ENCODE measurements around the gene ACAD8.
"Not testable (repeated sequence)": the region's sequence is repeated elsewhere in the genome, so short reads cannot be mapped to it uniquely, and the experiment has no call there.

Gene ACAD8

DNA sequence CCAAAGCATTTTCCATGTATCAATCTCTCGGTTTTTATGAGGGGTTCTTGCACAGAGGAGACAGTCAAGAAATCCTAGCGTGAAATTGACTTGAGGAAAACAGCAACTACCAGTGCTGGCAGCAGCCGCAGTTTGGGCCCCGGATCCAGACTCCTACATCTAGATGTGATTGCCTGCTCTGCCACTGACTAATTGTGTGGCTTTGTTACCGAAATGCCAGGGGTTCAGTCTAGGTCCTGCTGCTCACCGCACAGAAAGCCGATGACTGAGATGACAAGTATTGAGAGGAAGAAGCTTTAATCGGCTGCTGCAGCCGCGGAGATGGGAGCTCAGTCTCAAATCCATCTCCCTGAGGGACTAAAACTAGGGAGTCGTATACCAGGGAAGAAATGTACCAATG lies 14.6 kb downstream of the ACAD8 start:
- DNase-seq, result no peak

DNA sequence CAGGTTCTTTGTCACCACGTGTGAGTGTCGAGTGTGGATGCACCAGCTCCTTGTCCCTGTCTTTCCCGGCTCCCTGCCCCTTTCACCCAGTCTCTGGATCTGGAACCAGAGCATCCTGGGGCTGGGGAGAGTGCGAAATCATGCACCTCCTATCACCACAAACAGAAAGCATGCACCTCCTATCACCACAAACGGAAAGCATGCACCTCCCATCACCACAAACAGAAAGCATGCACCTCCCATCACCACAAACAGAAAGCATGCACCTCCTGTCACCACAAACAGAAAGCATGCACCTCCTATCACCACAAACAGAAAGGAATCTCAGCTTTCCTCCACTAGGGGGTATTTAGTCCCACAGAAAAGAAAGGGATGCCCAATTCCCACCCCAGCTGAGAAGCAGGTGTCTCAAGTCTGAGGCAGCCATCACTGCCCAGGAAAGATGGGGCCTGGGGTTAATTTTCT lies 16.9 kb downstream of the ACAD8 start:
- no peak for DNase-seq

DNA sequence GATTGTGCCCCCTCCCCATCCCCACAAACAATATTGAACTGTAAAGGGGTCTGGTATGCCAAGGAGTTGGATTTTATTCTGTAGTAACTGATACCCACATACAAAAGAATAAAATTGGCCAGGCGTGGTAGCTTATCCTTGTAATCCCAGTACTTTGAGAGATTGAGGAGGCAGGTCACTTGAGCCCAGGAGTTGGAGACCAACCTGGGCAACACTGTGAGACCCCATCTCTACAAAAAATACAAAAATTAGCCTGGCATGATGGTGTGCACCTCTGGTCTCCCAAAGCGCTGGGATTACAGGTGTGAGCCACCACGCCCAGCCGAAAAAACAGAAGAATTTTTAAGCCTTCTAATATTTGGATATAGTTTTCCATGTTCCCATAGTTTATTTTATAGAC lies 18.6 kb downstream of the ACAD8 start:
- no peak for DNase-seq

DNA sequence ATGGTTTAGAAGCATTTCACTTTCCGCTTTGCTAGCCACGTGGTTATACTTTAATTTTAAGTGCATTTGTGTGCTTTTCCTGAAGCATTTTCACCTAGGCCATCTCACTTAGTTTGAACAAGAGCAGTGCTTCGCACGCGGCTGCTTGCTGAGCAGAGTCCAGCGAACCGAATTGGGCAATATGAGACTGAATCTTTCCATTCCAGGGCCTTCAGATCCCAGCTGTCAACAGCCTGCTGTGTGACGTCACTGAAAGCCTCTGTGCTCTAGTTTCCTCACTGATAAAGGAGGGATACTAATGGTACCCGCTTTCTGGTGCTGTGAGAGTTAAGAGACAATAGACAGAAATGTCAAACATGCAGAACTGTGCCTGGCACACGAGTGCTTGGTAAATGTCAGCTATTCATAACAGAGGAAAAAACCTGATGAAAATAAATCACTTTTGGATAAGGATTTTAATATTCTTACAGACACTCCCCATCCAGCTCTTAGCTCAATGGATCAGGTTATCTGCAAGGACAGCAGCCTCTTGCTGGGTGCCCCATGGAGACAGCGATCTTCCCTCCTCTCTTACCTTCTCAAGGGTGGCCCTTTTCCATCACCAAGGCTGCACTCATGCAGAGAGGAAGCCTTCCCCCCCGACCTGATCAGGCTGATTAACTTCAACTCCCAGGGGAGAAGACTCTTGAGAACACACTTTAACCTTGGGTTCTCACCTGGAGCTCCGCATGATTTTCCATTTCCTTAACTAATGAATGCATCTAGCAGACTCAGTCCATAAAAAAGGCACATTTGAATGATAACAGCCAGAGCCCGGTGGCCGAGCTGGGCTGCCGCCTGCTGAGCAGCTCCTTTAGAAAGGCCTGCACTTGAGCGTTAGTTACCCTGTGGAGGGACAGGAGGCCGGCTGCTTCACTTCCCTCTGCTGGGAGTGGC lies 19.3 kb downstream of the ACAD8 start:
- DNase-seq, result no peak

DNA sequence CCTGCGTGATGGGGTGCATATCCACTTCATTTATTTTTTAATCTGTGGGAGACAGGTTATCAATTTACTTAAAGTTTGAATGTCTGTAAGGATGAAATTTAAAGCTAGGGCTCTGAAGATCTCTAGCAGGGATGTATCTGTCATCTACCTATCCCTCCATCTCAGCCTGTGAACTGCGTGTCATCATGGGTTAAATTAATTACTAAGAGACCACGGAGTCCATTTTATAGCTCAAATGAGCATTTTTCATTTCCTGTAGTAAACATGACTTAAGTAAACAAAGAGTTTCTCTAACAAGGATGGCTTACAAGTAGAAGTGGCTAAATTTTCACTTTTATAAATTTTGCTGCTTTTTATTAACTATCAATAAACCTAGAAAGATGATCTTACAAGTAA lies 19.9 kb downstream of the ACAD8 start:
- DNase-seq, result no peak

DNA sequence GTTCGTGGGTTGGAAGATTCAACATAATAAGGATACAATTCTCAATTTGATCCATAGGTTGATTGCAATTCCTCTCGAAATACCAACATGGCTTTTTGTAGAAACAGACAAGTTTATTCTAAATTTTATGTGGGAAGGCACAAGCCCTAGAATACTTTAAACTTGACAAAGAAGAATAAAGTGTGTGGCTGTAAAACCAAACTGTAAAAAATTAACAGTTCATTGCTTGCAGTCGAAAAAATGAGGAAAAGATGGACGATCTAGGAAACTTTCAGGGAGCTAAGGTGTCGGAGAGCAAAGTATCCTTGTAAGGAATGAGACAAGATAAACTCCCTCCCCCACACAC lies 21.8 kb downstream of the ACAD8 start:
- DNase-seq, result no peak

DNA sequence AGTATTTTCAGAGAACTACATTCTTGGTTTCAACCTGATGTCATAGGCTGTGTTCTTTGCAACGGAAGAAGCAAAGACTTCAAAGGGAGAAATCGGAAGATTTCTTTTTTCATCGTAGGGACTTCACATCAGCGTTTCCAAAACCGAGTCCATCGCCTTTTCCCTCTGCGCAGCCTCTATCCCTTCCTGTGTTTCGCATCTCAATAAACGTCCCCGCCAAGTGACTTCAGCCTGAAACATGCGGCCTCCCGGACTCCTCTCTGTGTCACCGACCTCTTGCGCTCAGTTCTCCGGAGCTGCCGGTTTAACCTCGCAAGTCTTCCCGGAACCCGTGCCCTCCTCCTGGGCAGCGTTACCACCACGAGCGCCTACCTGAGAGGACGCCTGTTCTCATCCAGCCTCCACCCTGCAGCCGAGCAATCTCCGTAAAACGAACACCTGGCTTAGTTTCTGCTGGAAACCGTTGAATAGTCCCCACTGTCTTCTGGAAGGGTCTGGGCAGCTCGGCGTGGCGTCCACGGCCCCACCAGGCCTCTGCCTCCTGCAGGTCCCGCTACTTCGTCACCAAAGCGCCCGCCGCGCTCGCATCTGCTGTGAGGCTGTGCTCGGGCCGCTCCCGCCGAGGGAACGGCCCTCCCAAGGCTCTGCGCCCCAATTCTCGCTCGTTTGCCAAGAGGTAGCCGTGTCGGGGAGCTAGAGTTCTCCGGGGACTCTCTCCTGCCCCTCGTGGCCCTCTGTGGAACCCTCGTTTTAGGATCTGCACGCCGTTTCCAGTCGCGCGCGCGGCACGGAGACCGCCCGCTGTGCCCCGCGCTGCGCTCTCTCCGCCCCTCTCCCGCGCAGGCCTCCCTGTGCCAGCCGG lies 22.4 kb downstream of the ACAD8 start, which contains the start of gene GLB1L3:
TSS of gene GLB1L3 (plus strand) at position 846 of the 862 bp plus-strand sequence. CDS start 362 bp downstream, outside the sequence.
- no peak for DNase-seq

DNA sequence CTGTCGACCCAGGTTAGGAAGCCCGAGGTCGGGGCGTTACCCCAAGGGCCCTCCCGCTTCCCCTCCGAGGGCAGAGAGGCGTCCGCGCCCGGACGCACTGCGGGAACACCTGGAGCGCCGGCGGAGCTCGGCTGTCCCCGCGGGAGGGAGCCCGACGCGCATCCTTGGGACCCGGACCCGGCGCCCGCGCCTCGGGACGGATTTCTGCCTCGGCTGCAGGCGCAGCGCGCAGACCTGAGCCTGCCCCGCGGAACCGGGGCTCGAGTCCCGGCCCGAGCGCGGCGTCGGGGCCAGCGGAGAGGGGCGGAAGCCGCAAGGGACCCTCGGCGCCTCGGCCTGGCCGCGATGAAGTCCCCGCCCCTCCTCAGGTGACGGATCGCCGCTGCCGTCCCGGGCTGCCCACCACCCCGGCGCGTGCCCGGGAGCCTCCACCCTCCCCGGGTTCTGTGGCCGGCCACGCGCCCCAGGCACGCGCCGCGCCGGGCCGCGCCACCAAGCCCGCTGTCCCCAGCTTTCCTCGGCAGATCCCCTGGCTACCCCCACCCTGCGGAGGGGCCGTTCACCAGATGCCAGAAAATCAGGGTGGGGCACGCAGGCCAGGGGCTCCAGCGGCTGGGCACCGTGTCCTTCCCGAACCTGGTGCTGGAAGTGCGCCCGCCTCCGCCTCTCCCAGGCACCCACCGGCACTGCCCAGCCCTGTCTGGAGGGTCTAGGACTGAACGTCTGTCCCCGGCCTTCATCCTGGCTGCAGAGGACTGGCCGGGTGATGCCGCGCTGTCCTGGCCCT lies 23.2 kb downstream of the ACAD8 start:
- DNase-seq, result no peak

DNA sequence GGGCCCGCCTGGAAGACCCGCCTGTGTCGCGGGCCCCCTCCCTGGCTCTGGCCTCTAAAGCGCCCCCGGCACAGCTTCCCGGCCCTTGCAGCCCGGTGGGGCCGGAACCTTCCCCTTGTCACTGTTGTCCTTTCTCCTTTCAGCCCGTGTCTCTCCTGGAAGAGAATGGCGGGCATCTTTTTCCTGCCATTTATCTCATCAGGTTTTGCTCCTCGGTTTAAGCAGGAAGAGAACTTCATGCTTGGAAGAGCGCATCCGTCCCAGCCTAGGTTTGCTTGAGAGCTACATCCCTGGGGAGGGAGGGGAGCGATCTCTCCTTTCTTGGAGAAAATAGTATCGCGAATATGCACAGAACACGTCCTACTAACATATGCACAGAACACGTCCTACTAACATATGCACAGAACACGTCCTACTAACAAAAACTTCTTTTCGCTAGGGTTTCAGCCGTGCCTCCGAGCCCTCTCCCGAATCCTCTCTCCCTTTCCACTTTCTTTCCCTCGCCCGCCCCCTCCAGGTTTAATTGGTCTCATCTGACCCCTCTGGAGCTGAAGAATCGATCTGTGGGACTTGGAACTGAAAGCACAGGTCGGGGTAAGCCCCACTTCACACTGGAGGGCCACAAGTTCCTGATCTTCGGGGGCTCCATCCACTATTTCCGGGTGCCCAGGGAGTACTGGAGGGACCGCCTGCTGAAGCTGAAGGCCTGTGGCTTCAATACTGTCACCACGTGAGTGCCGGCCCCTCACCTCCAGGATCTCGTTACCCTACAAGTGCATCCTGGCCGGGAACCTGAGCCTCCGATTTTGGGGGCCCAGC lies 24.0 kb downstream of the ACAD8 start:
- DNase-seq, result no peak

DNA sequence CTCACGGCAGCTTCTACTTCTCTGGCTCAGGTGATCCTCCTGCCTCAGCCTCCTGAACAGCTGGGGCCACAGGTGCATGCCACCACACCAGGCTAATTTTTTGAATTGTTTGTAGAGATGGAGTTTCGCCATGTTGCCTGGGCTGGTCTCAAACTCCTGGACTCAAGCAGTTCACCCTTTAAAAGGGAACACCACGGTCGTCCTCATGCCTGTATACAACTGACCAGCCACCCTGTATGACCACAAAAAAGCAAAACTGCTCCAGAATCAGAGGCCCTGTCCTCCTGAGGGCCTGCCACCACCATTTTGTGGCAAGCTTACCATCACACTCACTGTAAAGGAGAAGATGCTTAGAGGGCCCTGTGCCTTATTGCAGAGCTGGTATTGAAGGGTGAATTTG lies 25.0 kb downstream of the ACAD8 start:
- DNase-seq, result no peak

DNA sequence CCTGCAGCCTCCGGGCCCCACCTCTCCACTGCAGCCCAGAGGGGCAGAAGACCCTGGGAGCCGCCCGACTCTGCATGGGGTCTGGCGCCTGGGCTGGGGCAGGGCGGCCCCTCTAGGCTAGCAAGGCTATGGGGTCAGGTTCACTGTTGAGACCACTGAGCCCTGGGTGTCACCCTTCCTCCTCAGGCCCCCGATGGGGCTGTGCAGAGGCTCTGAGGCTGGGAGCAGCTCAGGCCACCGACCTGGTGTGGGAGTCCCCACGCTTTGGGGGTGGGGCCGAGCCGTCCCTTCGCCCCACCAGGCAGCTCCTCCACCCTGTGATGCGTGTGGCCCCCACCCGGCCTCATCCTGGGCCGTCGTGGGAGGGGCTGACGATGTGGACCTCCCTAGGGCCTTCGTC lies 28.3 kb downstream of the ACAD8 start:
- DNase-seq, result not testable (repeated sequence)

DNA sequence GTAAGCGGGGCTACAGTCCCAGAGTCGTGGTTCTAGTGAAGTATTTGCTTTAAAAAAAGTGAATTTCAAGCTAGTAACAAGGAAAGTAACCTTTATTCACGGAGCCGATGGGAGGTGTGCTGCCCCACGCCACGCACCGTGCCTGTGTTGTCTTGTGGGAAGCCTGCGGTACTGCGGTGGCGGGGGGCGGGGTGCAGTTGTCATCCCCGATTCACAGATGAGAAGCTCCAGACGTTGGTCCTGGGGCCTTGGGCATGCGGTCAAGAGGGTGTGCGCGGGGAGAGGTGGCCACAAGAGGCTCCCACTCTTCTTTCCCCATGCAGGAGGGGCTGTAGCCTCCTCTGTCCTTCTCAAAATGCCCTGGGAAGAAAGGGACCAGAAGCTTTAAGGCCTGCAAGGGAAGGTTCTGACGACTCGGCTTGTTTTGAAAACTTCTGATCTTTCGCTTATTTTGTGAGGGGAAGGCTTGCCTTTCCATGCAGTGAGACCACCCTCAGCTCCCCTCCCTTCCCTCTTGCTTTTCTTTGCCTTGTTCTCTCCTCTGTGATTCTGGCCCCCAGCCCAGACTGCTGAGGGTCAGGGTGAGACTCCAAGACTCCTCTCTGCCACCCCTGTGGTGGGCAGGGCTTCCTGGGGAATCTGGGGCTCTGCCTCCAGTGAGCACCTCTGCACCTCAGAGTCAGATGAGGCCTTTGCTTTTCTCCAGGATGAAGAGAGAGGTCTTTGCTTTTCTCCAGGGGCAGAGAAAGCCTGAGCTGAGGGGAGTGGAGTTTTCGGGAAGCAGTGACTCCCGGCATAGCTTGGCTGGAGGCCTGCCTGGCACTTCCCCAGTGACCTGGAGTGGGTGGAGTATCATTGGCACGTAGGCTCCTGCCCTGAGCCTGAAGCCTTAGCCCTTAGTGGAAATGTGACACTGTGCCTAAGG lies 29.0 kb downstream of the ACAD8 start:
- DNase-seq, result no peak

DNA sequence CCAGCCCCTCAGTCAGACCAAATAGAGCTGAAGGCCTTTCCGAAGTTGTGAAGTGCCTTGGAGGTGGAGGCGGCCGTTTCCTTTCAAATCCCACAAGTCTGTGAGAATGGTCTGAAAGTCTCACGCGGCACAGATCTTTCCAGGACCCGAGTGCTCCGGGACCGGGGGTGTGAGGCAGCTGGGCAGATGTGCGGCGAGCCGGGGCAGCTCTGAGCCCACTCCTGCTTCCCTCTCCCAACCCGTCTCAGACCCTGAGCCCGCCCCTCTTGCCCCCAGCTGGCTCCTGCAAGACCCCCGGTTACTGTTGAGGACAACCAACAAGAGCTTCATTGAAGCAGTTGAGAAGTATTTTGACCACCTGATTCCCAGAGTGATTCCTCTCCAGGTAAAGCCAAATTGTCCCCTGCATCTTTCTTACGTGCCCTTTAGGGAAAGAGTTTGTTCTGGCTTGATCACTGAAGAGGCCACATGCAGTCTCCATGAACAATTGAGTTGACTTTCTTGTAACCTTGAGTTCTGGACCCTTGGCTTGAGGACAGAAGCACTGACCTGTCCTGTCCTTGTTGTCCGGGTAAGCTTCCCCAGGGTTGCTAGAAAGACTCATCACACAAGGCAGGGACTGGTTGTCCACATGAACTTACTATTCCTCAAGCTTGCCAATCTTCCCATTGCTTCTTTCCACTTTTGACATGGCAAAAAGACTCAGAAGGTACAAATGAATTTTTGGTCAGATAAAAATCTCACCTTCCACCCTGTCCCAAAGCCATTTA lies 30.3 kb downstream of the ACAD8 start:
- no peak for DNase-seq

DNA sequence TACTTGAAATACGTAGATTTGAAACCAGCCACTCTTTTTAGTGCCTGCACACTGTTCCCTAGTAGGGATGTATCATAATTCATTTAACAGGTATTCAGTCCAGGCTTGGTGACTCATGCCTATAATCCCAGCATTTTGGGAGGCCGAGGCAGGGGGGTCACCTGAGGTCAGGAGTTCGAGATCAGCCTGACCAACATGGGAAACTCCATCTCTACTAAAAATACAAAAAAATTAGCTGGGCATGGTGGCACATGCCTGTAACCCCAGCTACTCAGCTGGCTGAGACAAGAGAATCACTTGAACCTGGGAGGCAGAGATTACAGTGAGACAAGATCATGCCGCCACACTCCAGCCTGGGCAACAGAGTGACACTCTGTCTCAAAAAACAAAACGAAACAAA lies 31.0 kb downstream of the ACAD8 start:
- not testable (repeated sequence) for DNase-seq

DNA sequence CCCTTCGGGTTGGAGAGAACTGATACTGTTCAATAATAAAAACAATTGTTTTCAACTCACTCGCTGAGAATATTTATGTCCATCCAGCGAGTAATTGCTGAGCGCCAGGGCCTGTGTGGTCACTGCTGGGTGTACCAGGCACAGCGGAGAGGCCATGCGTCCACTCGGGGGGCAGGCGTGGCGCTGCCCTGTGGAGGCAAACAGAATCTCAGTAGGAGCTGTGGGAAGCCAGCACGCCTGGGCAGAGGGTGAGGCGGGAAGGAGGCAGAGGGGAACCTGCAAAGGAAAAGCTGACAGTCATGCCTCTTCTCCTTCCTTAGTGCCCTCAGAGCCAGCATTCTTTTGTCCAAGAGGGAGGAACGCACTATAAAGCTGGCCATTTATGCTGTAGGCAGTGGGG lies 34.2 kb downstream of the ACAD8 start:
- DNase-seq, result no peak

DNA sequence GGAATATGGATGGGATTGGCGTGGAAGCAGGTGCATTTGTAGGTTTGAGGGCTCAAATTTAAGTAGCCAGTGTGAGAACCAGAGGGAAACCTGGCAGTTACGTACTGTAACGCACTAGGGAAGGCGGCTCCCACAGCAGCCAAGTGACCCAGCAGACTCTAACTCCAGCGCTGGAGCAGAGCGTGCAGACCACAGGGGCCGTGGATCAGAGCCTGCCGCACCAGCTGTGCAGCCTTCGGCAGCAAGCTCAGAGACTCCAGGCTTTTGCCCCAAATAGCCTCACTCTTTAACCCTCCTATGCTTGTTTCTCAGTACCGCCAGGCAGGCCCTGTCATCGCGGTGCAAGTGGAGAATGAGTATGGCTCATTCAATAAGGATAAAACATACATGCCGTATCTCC lies 35.1 kb downstream of the ACAD8 start:
- DNase-seq, result no peak

DNA sequence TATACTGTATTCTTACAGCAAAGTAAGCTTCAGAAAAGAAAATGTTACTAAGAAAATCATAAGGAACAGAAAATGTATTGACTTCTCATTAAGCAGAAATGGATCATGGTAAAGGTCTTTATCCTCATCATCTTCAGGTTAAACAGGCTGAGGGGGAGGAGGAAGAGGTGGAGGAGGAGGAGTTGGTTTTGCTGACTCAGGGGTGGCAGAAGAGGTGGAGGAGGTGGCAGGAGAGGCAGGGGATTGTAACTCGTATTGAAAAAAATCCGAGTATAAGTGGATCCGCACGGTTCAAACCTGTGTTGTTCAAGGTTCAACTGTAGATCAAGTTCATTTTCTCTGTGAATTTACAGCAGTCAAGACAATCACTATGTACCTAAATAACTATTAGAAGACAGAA lies 35.8 kb downstream of the ACAD8 start:
- no peak for DNase-seq

DNA sequence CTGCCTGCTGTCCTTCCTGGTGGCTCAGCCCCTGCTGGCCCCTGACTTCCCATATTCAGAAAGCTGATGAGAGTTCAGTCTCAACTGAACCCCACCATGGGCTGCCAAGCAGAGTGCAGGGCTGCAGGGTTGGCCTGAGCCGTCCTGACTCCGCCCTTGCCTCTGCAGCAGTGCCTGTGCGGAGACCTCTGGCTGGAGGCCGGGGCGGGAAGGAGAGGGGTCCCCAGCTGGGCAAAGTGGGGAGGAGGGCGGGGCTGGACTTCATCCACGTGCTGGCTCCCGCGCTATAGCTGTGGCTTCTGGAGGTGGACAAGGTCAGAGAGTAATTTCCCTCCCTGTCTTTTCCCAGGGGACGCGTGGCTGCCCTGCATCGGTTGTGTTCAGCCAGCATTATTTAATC lies 36.4 kb downstream of the ACAD8 start:
- DNase-seq, result no peak

DNA sequence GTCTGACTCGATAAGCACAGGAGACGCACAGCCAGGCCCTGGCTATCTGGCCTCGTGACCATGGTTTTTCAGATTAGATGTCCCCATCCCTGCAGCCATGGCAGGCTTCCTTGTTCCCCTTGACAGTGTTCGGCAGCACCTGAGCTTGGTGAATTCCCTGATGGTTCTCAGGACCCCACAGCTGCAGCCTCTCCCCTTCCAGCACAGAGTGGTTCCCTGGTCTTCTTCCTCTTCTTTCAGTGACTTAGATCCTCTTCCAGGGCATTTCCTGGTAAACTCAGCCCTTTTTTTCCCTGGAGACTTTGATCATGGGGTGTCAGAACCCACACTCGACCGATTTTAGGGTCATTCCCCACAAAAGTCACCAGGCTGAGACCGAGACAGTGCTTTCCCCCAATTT lies 37.3 kb downstream of the ACAD8 start:
- no peak for DNase-seq

DNA sequence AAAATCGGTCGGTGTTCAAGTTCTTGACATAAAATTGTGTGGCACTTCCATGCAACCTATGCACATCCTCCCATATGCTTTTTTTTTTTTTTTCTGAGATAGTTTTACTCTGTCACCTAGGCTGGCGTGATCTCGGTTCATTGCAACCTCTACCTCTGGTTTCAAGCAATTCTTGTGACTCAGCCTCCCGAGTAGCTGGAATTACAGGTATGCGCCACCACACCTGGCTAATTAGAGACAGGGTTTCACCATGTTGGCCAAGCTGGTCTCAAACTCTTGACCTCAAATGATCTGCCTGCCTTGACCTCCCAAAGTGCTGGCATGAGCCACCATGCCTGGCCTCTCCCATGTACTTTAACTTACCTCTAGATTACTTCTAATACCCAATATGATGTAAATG lies 37.8 kb downstream of the ACAD8 start:
- DNase-seq, result no peak

Measured in NCI-H510A (cell line).